ENCODE data around the gene HLA-DOA. TPM values are rescaled to one million over a fixed set of nuclear protein-coding genes. Genes with fewer than 3 reads are reported as not detected.

The HLA-DOA gene
- total and polyA plus RNA-seq, 10 of the 15 experiments (the other 5 are each of a cell fraction or from before 2014, with no cell fraction given): 8.8 to 108 (median 58.3) TPM

- FAIRE-seq: no peak
- H3K27ac ChIP-seq (ENCODE audit: control insufficient read depth, insufficient read depth): no peak overlapping the region; the same call in 1 of the 2 replicates
- DNase-seq (ENCODE audit: low read depth, low spot score): no peak
- no peak overlapping the region for H2AFZ ChIP-seq (ENCODE audit: control insufficient read depth, low read depth, low read length)
- H3K4me3 ChIP-seq: no peak overlapping the region
- no peak overlapping the region for H3K9ac ChIP-seq (ENCODE audit: control insufficient read depth, insufficient read depth, low read length)
- no TSS peak for BruUV-seq (replicated peaks)
- ChIA-PET RAD21 (ENCODE audit: unreplicated experiment) (interaction anchor here (0.7 to 3.3 kb wide), 8 partner anchors 8 to 68 kb away, joined by 3 to 15 read pairs (median 6); partner anchors contain the start of genes HLA-DMA, HLA-DPA1 and HLA-DPB1), POLR2A (interaction anchor here (0.8 to 14.8 kb wide), 12 partner anchors 8 to 157 kb away, joined by 3 to 240 read pairs (median 6); partner anchors contain the start of genes HLA-DMA, HLA-DPA1, HLA-DPB1 and TAP1), SMC1A (ENCODE audit: uncharacterized antibody, unreplicated experiment) (interaction anchor here (0.6 to 12.9 kb wide), 18 partner anchors 9 to 238 kb away, joined by 3 to 139 read pairs (median 4); partner anchors contain the start of genes HLA-DPA1 and HLA-DPB1), CTCF (interaction anchor here (0.5 to 12.3 kb wide), 12 partner anchors 8 to 646 kb away, joined by 3 to 281 read pairs (median 7); partner anchors contain the start of genes HLA-DMA and HLA-DPB1)
- H3K36me3 ChIP-seq (ENCODE audit: control insufficient read depth in 2 of 2, insufficient read depth in 2 of 2, low read length in 1 of 2): peaks cover 5 to 7% of the 10 kb centered on the region in 2 experiments; a peak in 3 of 4 replicates
- in situ Hi-C loops (cut with MboI): no loop called here
- peaks cover 19% of the 10 kb centered on the region for H3K4me1 ChIP-seq (ENCODE audit: control insufficient read depth, insufficient read depth, low read length)
- H3K4me2 ChIP-seq (ENCODE audit: control insufficient read depth, insufficient read depth): no peak overlapping the region
- no peaks in the 10 kb centered on the region for H4K20me1 ChIP-seq (ENCODE audit: control insufficient read depth, insufficient read depth)
- intact Hi-C loops (cut with micrococcal nuclease; ENCODE audit: unreplicated experiment): no loop called here
- no peaks in the 10 kb centered on the region for H3K9me3 ChIP-seq (replicated peaks; ENCODE audit: control insufficient read depth, insufficient read depth, low read length)
- TF ChIP-seq MLLT1 (IDR thresholded peaks at IDR 0.05) (peak; percentile 41), SUPT20H (IDR thresholded peaks at IDR 0.05; ENCODE audit: borderline replicate concordance, control insufficient read depth, low read depth, low read length) (no peak)
- ATAC-seq: no peak
- WGBS (ENCODE audit: insufficient coverage, insufficient replicate concordance, low lambda C conversion rate, missing lambda C conversion rate): 77% methylated on average over 7 of the region's 7 CpGs
- H3K79me2 ChIP-seq (ENCODE audit: control insufficient read depth, insufficient read depth, low read length): peaks cover 16% of the 10 kb centered on the region
- no peaks in the 10 kb centered on the region for H3K27me3 ChIP-seq (replicated peaks in 1 of 2; ENCODE audit: control insufficient read depth in 2 of 2, insufficient read depth in 2 of 2, low read length in 1 of 2)
Measured at GRCh38 chr6:33010356-33010755, 965 bp upstream of the HLA-DOA start.

GRCh38 chr6:33007831-33008400, 1.5 kb downstream of the HLA-DOA start:
- H4K20me1 ChIP-seq (ENCODE audit: control insufficient read depth, insufficient read depth): no peaks in the 10 kb centered on the region
- ChIA-PET RAD21 (ENCODE audit: unreplicated experiment) (interaction anchor here (1.0 to 3.3 kb wide), 3 partner anchors 22 to 122 kb away, joined by 3 to 15 read pairs (median 4); no protein-coding TSS in a partner anchor), CTCF (interaction anchor here (1.0 to 1.9 kb wide), 4 partner anchors 68 to 142 kb away, joined by 3 to 6 read pairs (median 5); partner anchors contain the start of gene HLA-DPB1), SMC1A (ENCODE audit: uncharacterized antibody, unreplicated experiment) (interaction anchor here (0.9 to 12.9 kb wide), 8 partner anchors 8 to 154 kb away, joined by 3 to 139 read pairs (median 5); partner anchors contain the start of gene HLA-DPA1), POLR2A (interaction anchor here (0.6 to 14.8 kb wide), 5 partner anchors 11 to 438 kb away, joined by 3 to 240 read pairs (median 4); partner anchors contain the start of genes HLA-DPA1 and HLA-DPB1)
- FAIRE-seq: no peak
- no TSS peak for BruUV-seq (replicated peaks)
- H3K4me3 ChIP-seq: peak overlapping the region; percentile 100
- peaks cover 5 to 7% of the 10 kb centered on the region in 2 experiments; a peak in 3 of 4 replicates for H3K36me3 ChIP-seq (ENCODE audit: control insufficient read depth in 2 of 2, insufficient read depth in 2 of 2, low read length in 1 of 2)
- H3K9ac ChIP-seq (ENCODE audit: control insufficient read depth, insufficient read depth, low read length): peak overlapping the region; percentile 70
- no peak for ATAC-seq
- intact Hi-C loops (cut with micrococcal nuclease; ENCODE audit: unreplicated experiment) (no loop called here), in situ Hi-C loops (cut with MboI) (no loop called here)
- WGBS (ENCODE audit: insufficient coverage, insufficient replicate concordance, low lambda C conversion rate, missing lambda C conversion rate): 86% methylated on average over 21 of the region's 26 CpGs
- peak overlapping the region; percentile 89 for H3K4me2 ChIP-seq (ENCODE audit: control insufficient read depth, insufficient read depth)
- no peak overlapping the region for H2AFZ ChIP-seq (ENCODE audit: control insufficient read depth, low read depth, low read length)
- H3K79me2 ChIP-seq (ENCODE audit: control insufficient read depth, insufficient read depth, low read length): peaks cover 16% of the 10 kb centered on the region
- peaks cover 15% of the 10 kb centered on the region for H3K4me1 ChIP-seq (ENCODE audit: control insufficient read depth, insufficient read depth, low read length)
- no peaks in the 10 kb centered on the region for H3K27me3 ChIP-seq (replicated peaks in 1 of 2; ENCODE audit: control insufficient read depth in 2 of 2, insufficient read depth in 2 of 2, low read length in 1 of 2)
- DNase-seq (ENCODE audit: low read depth, low spot score): no peak
- peak overlapping the region; percentile 75 for H3K27ac ChIP-seq (ENCODE audit: control insufficient read depth, insufficient read depth)
- no peaks in the 10 kb centered on the region for H3K9me3 ChIP-seq (replicated peaks; ENCODE audit: control insufficient read depth, insufficient read depth, low read length)
- TF ChIP-seq PML (IDR thresholded peaks at IDR 0.05; ENCODE audit: low read length) (no peak), ATF2 (IDR thresholded peaks at IDR 0.05; ENCODE audit: low read length) (no peak), CHD4 (IDR thresholded peaks at IDR 0.05) (no peak), IRF5 (IDR thresholded peaks at IDR 0.05; ENCODE audit: borderline replicate concordance) (no peak), POLR2AphosphoS5 (IDR thresholded peaks at IDR 0.05; ENCODE audit: low read length) (no peak), SPI1 (IDR thresholded peaks at IDR 0.05; ENCODE audit: borderline replicate concordance, insufficient read depth, low read depth, low read length) (no peak), FOS (IDR thresholded peaks at IDR 0.05; ENCODE audit: borderline replicate concordance, extremely low read depth, insufficient read length) (no peak)
